ENCODE data around the gene PRDM5. TPM values are rescaled to one million over a fixed set of nuclear protein-coding genes. Genes with fewer than 3 reads are reported as not detected.

PRDM5 gene
- total and polyA plus RNA-seq, 2 donors (not counting 3 experiments of a cell fraction or from before 2014, with no cell fraction given): 2.2 to 8.1 TPM

DNA sequence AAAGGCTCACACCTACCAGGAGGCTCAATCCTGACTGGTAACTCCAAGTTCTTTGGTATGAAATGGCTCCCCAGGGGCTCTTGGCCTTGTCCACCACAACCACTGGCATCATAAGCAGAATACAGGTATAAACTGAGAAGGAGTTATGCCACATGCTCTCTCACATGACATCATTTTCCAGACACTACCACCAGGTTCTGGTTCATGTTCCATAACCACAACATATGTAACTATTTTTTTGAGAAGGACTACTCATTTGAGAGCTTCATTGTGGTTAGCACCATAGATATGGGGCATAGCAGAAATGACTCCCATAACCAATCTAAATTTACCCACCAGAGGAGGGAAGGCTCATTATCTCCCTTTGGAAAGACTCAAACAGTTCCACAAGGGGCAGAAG lies 19.6 kb downstream of the PRDM5 start:
- no peak overlapping the region for H2AFZ ChIP-seq (ENCODE audit: low read depth, low read length)
- H3K36me3 ChIP-seq (ENCODE audit: control insufficient read depth in 2 of 2, extremely low read depth in 1 of 2, insufficient read depth in 2 of 2, low read length in 2 of 2): no peaks in the 10 kb centered on the region
- H3K27me3 ChIP-seq (ENCODE audit: control insufficient read depth in 2 of 2, insufficient read depth in 2 of 2, low read length in 2 of 2): no peaks in the 10 kb centered on the region
- no peak overlapping the region for H3K27ac ChIP-seq (ENCODE audit: insufficient read depth, low read depth, low read length)
- no peak overlapping the region for H3K4me3 ChIP-seq (replicated peaks in 1 of 3; ENCODE audit: insufficient read depth in 1 of 3, low read depth in 1 of 3, low read length in 3 of 3)
- no TSS peak for BruUV-seq (replicated peaks)
- no peak overlapping the region for H3K9ac ChIP-seq (replicated peaks; ENCODE audit: extremely low read depth, insufficient read depth, low read length)
- intact Hi-C loops (cut with micrococcal nuclease) (no loop called here), dilution Hi-C loops (cut with MboI; ENCODE audit: extremely low pct_ligation_motif_present, low sequenced_read_pairs) (no loop called here)
- no peaks in the 10 kb centered on the region for H3K9me1 ChIP-seq (replicated peaks; ENCODE audit: control insufficient read depth, extremely low read depth, insufficient read depth, low read length)
- H3K79me2 ChIP-seq (ENCODE audit: control insufficient read depth, insufficient read depth, low read length): no peaks in the 10 kb centered on the region
- no peak overlapping the region for H3K4me2 ChIP-seq (ENCODE audit: insufficient read depth, low read length)
- no peaks in the 10 kb centered on the region for H4K20me1 ChIP-seq (replicated peaks; ENCODE audit: control insufficient read depth, extremely low read depth, insufficient read depth, low read length)
- FAIRE-seq (no peak), DNase-seq (ENCODE audit: low read depth, low spot score) (no peak)
- no peaks in the 10 kb centered on the region for H3K4me1 ChIP-seq (ENCODE audit: control insufficient read depth, extremely low read depth, insufficient read depth, low read length)
- no peaks in the 10 kb centered on the region for H3K9me3 ChIP-seq (replicated peaks; ENCODE audit: control insufficient read depth, insufficient read depth, low read length)
- CTCF ChIA-PET: interaction anchor here (1.1 kb wide), 1 partner anchor 75 kb away, joined by 4 read pairs; no protein-coding TSS in a partner anchor
- no peak for TF ChIP-seq POLR2A (IDR thresholded peaks at IDR 0.05; ENCODE audit: low read depth, low read length)
- TF ChIP-seq FOS (IDR thresholded peaks at IDR 0.05; ENCODE audit: borderline replicate concordance, insufficient read depth, low read length): no peak
- POLR2A ChIA-PET: no interaction called here

DNA sequence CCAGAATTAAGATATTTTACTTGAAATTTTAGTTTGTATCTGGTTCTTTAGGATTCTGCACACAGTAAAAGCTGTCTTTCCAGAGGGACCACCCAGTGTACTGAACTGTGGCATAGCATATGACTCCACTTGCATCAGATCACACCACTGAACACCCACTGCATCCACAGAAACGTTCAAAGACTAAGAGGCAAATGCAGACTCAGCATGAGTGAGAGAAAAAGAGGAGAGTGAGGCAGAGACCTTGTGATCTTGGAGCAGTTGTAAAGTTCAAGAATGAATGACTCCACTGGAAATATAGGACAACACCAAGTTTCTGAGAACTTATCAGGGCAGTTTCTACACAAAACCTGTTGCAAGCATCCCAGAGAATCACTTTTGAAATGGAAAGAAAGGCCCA lies 20.8 kb downstream of the PRDM5 start:
- Histone ChIP-seq H3K9me3 (replicated peaks; ENCODE audit: control insufficient read depth, insufficient read depth, low read length) (no peaks in the 10 kb centered on the region), H3K9me1 (replicated peaks; ENCODE audit: control insufficient read depth, extremely low read depth, insufficient read depth, low read length) (no peaks in the 10 kb centered on the region), H3K27me3 (ENCODE audit: control insufficient read depth in 2 of 2, insufficient read depth in 2 of 2, low read length in 2 of 2) (no peaks in the 10 kb centered on the region), H4K20me1 (replicated peaks; ENCODE audit: control insufficient read depth, extremely low read depth, insufficient read depth, low read length) (no peaks in the 10 kb centered on the region), H3K4me3 (replicated peaks in 1 of 3; ENCODE audit: insufficient read depth in 1 of 3, low read depth in 1 of 3, low read length in 3 of 3) (no peak overlapping the region), H3K27ac (ENCODE audit: insufficient read depth, low read depth, low read length) (no peak overlapping the region), H3K79me2 (ENCODE audit: control insufficient read depth, insufficient read depth, low read length) (no peaks in the 10 kb centered on the region), H2AFZ (ENCODE audit: low read depth, low read length) (no peak overlapping the region), H3K36me3 (ENCODE audit: control insufficient read depth in 2 of 2, extremely low read depth in 1 of 2, insufficient read depth in 2 of 2, low read length in 2 of 2) (no peaks in the 10 kb centered on the region), H3K4me2 (ENCODE audit: insufficient read depth, low read length) (no peak overlapping the region), H3K4me1 (ENCODE audit: control insufficient read depth, extremely low read depth, insufficient read depth, low read length) (no peaks in the 10 kb centered on the region), H3K9ac (replicated peaks; ENCODE audit: extremely low read depth, insufficient read depth, low read length) (no peak overlapping the region)
- dilution Hi-C loops (cut with MboI; ENCODE audit: extremely low pct_ligation_motif_present, low sequenced_read_pairs): no loop called here
- POLR2A ChIA-PET: no interaction called here
- CTCF ChIA-PET: interaction anchor here (0.9 to 1.1 kb wide), 2 partner anchors 18 to 76 kb away, joined by 3 to 4 read pairs; no protein-coding TSS in a partner anchor
- no peak for TF ChIP-seq MYC (IDR thresholded peaks at IDR 0.05; ENCODE audit: low read depth, low read length)
- TF ChIP-seq, protein P1, sequence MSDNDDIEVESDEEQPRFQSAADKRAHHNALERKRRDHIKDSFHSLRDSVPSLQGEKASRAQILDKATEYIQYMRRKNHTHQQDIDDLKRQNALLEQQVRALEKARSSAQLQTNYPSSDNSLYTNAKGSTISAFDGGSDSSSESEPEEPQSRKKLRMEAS (IDR thresholded peaks at IDR 0.05; ENCODE audit: insufficient read depth, insufficient read length): no peak
- no peak for TF ChIP-seq FOS (IDR thresholded peaks at IDR 0.05; ENCODE audit: borderline replicate concordance, insufficient read depth, low read length)
- TF ChIP-seq, protein P2, sequence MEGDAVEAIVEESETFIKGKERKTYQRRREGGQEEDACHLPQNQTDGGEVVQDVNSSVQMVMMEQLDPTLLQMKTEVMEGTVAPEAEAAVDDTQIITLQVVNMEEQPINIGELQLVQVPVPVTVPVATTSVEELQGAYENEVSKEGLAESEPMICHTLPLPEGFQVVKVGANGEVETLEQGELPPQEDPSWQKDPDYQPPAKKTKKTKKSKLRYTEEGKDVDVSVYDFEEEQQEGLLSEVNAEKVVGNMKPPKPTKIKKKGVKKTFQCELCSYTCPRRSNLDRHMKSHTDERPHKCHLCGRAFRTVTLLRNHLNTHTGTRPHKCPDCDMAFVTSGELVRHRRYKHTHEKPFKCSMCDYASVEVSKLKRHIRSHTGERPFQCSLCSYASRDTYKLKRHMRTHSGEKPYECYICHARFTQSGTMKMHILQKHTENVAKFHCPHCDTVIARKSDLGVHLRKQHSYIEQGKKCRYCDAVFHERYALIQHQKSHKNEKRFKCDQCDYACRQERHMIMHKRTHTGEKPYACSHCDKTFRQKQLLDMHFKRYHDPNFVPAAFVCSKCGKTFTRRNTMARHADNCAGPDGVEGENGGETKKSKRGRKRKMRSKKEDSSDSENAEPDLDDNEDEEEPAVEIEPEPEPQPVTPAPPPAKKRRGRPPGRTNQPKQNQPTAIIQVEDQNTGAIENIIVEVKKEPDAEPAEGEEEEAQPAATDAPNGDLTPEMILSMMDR (IDR thresholded peaks at IDR 0.05; ENCODE audit: extremely low read depth in 1 of 2, insufficient read depth in 1 of 2, low read depth in 1 of 2, low read length in 2 of 2): no peak
- no TSS peak for BruUV-seq (replicated peaks)
- DNase-seq (ENCODE audit: low read depth, low spot score) (no peak), FAIRE-seq (no peak)
- intact Hi-C loops (cut with micrococcal nuclease): no loop called here

Measured in endothelial cell of umbilical vein (primary cell).